CD4-positive, CD25-positive, alpha-beta regulatory T cell (primary cell): ENCODE data around the gene EIF2B4. TPM values are rescaled to one million over a fixed set of nuclear protein-coding genes. Genes with fewer than 3 reads are reported as not detected.

ENCODE experiments used
- ATAC-seq, 2 donors: fragments of 150-1000 bp; cut with Tn5 transposase; one replicate each; pipeline ENCODE4 v1.10.0; 2021; ENCODE audit warnings: low read depth in 2 of 2, moderate number of reproducible peaks in 2 of 2, moderate library complexity in 1 of 2
- DNase-seq, 3 donors: peaks; one replicate each; pipeline versions ENCODE4 v3.0.0 to v3.0.0-alpha.2; 2012 to 2022; ENCODE audit warnings: mixed read lengths in 1 of 3
- H3K27ac ChIP-seq: one replicate; pipeline ENCODE4 v1.7.0; 2013; ENCODE audit warnings: mild to moderate bottlenecking, low read length; ENCODE audit not compliant: insufficient read depth, poor library complexity, severe bottlenecking
- H3K27me3 ChIP-seq: one replicate; pipeline ENCODE4 v1.7.0; 2013; ENCODE audit warnings: low read length; ENCODE audit not compliant: control insufficient read depth, insufficient read depth
- H3K36me3 ChIP-seq: one replicate; pipeline ENCODE4 v1.7.0; 2013; ENCODE audit warnings: mild to moderate bottlenecking, low read length, moderate library complexity; ENCODE audit not compliant: control insufficient read depth, insufficient read depth
- H3K4me1 ChIP-seq: 2 replicates; pipeline ENCODE4 v1.7.0; 2013; ENCODE audit warnings: mild to moderate bottlenecking, low read length; ENCODE audit not compliant: insufficient read depth, control insufficient read depth, poor library complexity, severe bottlenecking
- H3K4me3 ChIP-seq: one replicate; pipeline ENCODE4 v1.7.0; 2013; ENCODE audit warnings: low read depth, mild to moderate bottlenecking, low read length, moderate library complexity
- H3K9me3 ChIP-seq, 2 experiments: 1 replicate in 1 of 2; 2 replicates in 1 of 2; pipeline ENCODE4 v1.7.0; 2013; ENCODE audit warnings: low read length in 2 of 2, mild to moderate bottlenecking in 1 of 2, moderate library complexity in 1 of 2; ENCODE audit not compliant: control insufficient read depth in 2 of 2
- H3K27ac Mint-ChIP-seq, 3 donors: one replicate each; pipeline ENCODE4 v1.8.0; 2020 to 2022; ENCODE audit warnings: mild to moderate bottlenecking in 3 of 3, mixed read lengths in 3 of 3, moderate library complexity in 2 of 3
- H3K27me3 Mint-ChIP-seq: one replicate; pipeline ENCODE4 v1.8.0; 2022; ENCODE audit warnings: mild to moderate bottlenecking, mixed read lengths
- H3K36me3 Mint-ChIP-seq: one replicate; pipeline ENCODE4 v1.8.0; 2020; ENCODE audit warnings: mixed read lengths
- H3K4me1 Mint-ChIP-seq, 4 donors: one replicate each; pipeline ENCODE4 v1.8.0; 2020 to 2022; ENCODE audit warnings: mixed read lengths in 4 of 4, mild to moderate bottlenecking in 1 of 4
- H3K4me3 Mint-ChIP-seq, 4 donors: one replicate each; pipeline ENCODE4 v1.8.0; 2020 to 2022; ENCODE audit warnings: mild to moderate bottlenecking in 4 of 4, mixed read lengths in 4 of 4, moderate library complexity in 3 of 4
- H3K9me3 Mint-ChIP-seq, 7 donors: one replicate each; pipeline ENCODE4 v1.8.0; 2020 to 2022; ENCODE audit warnings: mixed read lengths in 7 of 7, mild to moderate bottlenecking in 3 of 7, moderate library complexity in 2 of 7
- polyA plus RNA-seq, 4 donors: library from polyadenylated mRNA; unstranded; fragments of 300-500 nt; fragmentation: Illumina TruSeq; gene quantifications; one replicate each; pipeline ENCODE4 v1.2.3, GENCODE V29; 2021
- total RNA-seq: library from RNA; stranded (reverse); gene quantifications from one replicate; pipeline ENCODE4 v1.2.3, GENCODE V29; 2022

EIF2B4 gene
- total RNA-seq (33.2 TPM), polyA plus RNA-seq (10 to 100 TPM; 27.3 to 38.8 (median 34.5) TPM)

DNA sequence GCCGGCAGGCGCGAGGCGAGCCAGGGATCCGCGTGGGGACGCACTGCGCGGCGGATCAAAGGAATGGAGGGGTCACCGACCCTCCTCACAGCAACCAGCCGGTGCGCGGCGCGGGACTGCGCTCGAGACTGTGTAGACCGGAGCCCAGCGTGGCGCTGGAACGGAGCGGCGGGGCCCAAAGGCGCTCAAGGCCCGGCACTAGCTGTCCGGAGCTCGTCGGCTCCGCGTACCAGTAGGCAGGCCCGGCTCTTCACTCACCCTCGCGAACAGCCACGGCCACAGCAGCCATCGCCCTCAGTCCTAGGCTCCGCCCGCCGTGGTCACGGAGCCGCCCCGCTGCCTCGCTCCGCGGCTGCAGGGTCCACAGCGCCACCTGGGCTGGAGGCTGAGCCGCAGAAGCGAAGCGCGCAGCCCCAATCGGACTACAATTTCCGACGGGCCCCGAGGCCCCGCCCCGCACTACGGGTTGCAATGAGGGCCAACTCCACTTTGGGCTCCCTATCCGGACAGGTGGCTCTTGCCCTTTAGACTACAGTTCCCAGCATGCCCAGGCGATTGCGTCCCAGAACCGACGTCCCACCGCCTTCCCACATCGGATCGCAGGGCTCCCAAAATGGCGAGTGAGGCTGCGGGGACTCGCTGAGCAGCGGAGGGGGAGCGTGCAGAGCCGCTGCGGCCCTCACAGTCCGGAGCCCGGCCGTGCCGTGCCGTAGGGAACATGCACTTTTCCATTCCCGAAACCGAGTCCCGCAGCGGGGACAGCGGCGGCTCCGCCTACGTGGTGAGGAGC, at the start of gene EIF2B4, which contains the start of gene SNX17:
TSS of gene EIF2B4 (minus strand) at position 313 of the 790 bp plus-strand sequence. CDS start at position 289, 24 bp downstream.
TSS of gene SNX17 (plus strand) at position 591 of the 790 bp plus-strand sequence. CDS start at position 719, 128 bp downstream.
- peak within 1 kb of the TSS; percentile 94 to 99 (median 98) for H3K27ac Mint-ChIP-seq
- peak within 1 kb of the TSS; percentile 91 to 100 (median 100) for H3K4me3 Mint-ChIP-seq
- Histone ChIP-seq H3K4me1 (peaks cover 31% of the 10 kb centered on the region), H3K27ac (peak within 1 kb of the TSS; percentile 88), H3K36me3 (peaks cover 49% of the 10 kb centered on the region), H3K9me3 (no peaks in the 10 kb centered on the region), H3K27me3 (no peaks in the 10 kb centered on the region), H3K4me3 (peak within 1 kb of the TSS; percentile 87)
- peaks cover 3 to 58% (median 41%) of the 10 kb centered on the region in 4 donors for H3K4me1 Mint-ChIP-seq
- peak; percentile 99 for DNase-seq
- no peaks in the 10 kb centered on the region for H3K9me3 Mint-ChIP-seq
- no peaks in the 10 kb centered on the region for H3K27me3 Mint-ChIP-seq
- H3K36me3 Mint-ChIP-seq = peaks cover 28% of the 10 kb centered on the region
- ATAC-seq = peak; percentile 94

DNA sequence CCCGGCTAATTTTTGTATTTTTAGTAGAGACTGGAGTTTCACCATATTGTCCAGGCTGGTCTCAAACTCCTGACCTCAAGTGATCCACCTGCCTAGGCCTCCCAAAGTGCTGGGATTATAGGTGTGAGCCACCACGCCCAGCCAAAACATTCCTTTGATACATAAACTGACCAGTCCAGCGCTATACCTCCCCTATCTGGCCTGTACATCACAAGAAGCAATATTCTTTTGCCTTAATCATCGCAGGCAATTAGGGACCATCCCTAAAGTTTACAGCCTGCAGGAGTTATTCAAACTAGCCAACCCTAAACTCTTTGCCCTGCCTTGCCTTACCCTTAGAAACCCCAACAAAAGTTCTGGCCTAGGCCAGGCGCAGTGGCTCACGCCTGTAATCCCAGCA, 46.0 kb upstream of the EIF2B4 start:
- H3K27ac Mint-ChIP-seq = no peak overlapping the region
- H3K9me3 Mint-ChIP-seq = peaks cover 0 to 4% (median 0%) of the 10 kb centered on the region in 7 donors
- Histone ChIP-seq H3K27ac (no peak overlapping the region), H3K9me3 (no peaks in the 10 kb centered on the region), H3K36me3 (no peaks in the 10 kb centered on the region), H3K27me3 (no peaks in the 10 kb centered on the region), H3K4me1 (no peaks in the 10 kb centered on the region), H3K4me3 (no peak overlapping the region)
- H3K36me3 Mint-ChIP-seq = no peaks in the 10 kb centered on the region
- ATAC-seq (no peak), DNase-seq (no peak)
- H3K4me3 Mint-ChIP-seq = no peak overlapping the region
- peaks cover 0 to 2% (median 0%) of the 10 kb centered on the region in 4 donors for H3K4me1 Mint-ChIP-seq
- H3K27me3 Mint-ChIP-seq = peaks cover 4% of the 10 kb centered on the region

DNA sequence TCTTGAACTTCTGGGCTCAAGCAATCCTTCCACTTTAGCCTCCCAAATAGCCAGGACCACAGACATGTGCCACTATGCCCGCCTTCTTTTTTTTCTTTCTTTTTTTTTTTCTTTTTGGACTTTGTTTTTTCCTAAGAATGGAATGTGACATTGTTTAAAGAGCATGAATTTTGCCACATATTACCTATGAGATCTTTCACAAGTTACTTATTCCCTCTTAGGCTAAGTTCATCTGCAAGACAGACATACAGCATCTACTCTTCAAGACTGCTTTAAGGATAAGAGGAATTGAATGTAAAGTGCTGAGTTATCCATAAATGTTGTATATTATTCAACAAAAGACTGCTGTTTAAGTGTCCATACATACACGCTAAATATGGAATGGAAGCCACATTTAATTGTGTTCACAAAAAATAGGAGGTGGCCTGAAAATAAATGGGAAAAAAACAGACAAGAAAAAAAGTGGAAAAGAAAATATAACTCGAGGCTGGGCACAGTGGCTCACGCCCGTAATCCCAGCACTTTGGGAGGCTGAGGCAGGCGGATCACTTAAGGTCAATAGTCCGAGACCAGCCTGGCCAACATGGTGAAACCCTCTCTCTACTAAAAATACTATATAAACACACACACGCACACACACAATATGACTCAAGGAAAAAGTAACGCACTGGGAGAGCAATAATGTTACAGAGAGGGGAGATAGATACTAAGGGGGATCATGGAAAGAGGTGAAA, 42.4 kb upstream of the EIF2B4 start:
- H3K9me3 Mint-ChIP-seq = peaks cover 0 to 4% (median 0%) of the 10 kb centered on the region in 7 donors
- no peaks in the 10 kb centered on the region for H3K36me3 Mint-ChIP-seq
- peaks cover 6 to 19% (median 14%) of the 10 kb centered on the region in 4 donors for H3K4me1 Mint-ChIP-seq
- H3K4me3 Mint-ChIP-seq = peak overlapping the region in 2 of 4 donors; percentile 66 to 72
- H3K27me3 ChIP-seq = no peaks in the 10 kb centered on the region
- no peak overlapping the region for H3K4me3 ChIP-seq
- H3K27ac Mint-ChIP-seq = no peak overlapping the region
- DNase-seq (no peak), ATAC-seq (no peak)
- no peaks in the 10 kb centered on the region for H3K9me3 ChIP-seq
- no peaks in the 10 kb centered on the region for H3K36me3 ChIP-seq
- H3K27ac ChIP-seq = no peak overlapping the region
- peaks cover 9% of the 10 kb centered on the region for H3K27me3 Mint-ChIP-seq
- H3K4me1 ChIP-seq = peaks cover 21% of the 10 kb centered on the region

DNA sequence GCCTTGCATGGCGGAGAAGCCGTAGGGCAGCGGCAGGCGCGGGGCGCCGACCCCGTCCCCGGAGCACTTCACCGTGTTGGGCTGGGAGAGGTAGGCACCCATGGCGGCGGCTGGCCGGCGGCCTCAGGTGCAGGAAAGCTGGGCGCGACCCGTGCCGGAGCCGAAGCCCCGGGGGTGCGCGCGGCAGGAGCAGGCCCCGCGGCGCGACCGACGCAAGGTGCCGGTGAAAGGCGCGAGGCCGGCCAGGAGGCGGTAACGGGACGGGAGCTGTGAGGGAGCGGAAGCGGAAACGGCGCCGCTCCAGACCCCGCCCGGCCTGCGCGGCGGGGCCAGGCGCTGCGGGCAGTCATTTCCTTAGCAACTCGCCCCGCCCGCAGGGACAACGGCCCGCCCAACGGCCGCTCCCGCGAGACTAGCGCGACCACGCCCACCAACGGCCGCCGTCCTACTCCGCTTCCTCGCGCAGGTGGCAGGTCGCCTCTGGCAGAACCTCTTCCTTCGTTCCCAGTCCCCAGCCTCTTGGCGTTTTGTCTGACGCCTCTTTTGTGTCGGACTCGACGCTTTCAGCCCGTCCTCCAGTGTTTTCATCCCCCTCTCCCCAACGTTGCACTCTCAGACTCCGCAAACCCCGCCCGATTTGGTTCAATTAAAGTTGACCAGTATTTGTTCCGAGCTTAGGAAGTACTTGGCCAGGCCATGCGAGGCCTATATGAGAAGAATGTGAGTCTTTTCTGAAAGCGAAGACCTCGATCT, 39.4 kb upstream of the EIF2B4 start, which contains the start of gene PPM1G:
TSS of gene PPM1G (minus strand) at position 271 of the 753 bp plus-strand sequence. CDS start at position 102, 169 bp downstream.
- no peaks in the 10 kb centered on the region for H3K9me3 ChIP-seq
- H3K4me3 ChIP-seq = peak within 1 kb of the TSS; percentile 86
- H3K27me3 ChIP-seq = no peaks in the 10 kb centered on the region
- no peaks in the 10 kb centered on the region for H3K36me3 ChIP-seq
- DNase-seq (peak; percentile 94 to 98 (median 95)), ATAC-seq (peak; percentile 98 to 99)
- peaks cover 42% of the 10 kb centered on the region for H3K4me1 ChIP-seq
- Mint-ChIP-seq H3K36me3 (peaks cover 7% of the 10 kb centered on the region), H3K9me3 (peaks cover 0 to 4% (median 0%) of the 10 kb centered on the region in 7 donors), H3K4me3 (peak within 1 kb of the TSS; percentile 86 to 95 (median 92)), H3K27ac (peak within 1 kb of the TSS; percentile 95 to 98 (median 97)), H3K4me1 (peaks cover 15 to 45% (median 29%) of the 10 kb centered on the region in 4 donors), H3K27me3 (peaks cover 9% of the 10 kb centered on the region)
- peak within 1 kb of the TSS; percentile 82 for H3K27ac ChIP-seq

DNA sequence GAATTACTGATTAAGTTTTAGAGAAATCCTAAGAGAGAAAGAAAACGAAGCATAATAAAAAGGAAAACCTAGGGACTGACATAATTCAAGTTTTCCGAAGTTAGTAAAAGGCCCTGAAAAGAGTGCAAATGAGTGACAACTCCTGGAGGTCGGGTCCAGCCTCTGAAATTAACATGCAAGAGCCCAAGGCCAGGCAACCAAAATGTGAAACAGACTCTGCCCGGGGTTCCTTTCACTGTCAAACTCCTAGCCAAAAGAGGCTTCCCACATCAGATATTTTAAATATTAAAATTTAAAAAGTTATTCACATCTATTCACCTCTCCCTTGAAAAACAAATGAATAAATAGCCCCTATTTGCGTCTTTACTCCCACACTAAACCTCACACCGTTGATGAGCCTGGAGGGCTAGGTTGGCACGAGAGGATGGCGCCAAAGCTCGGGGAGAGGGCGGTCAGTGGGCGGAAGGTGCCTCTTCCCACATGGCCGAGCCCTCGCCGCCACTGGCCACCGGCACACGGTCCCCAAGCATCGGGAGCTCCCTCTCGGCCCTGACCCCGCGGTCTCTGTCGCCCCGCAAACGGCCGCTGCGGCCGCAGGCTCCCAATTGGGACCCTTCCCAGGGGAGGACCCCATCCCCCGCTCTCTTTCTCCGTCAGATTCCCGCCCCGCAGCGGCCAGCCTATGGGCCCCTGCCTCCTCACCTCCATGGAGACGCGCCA, 38.6 kb upstream of the EIF2B4 start:
- peaks cover 4% of the 10 kb centered on the region for H3K36me3 ChIP-seq
- H3K27me3 ChIP-seq = no peaks in the 10 kb centered on the region
- H3K9me3 Mint-ChIP-seq = peaks cover 0 to 4% (median 0%) of the 10 kb centered on the region in 7 donors
- DNase-seq (no peak), ATAC-seq (no peak)
- H3K4me3 ChIP-seq = peak overlapping the region; percentile 86
- peaks cover 7% of the 10 kb centered on the region for H3K36me3 Mint-ChIP-seq
- no peaks in the 10 kb centered on the region for H3K9me3 ChIP-seq
- peak overlapping the region; percentile 86 to 95 (median 92) for H3K4me3 Mint-ChIP-seq
- peaks cover 5% of the 10 kb centered on the region for H3K27me3 Mint-ChIP-seq
- peak overlapping the region; percentile 82 for H3K27ac ChIP-seq
- peak overlapping the region; percentile 79 to 95 (median 87) for H3K27ac Mint-ChIP-seq
- peaks cover 18 to 53% (median 33%) of the 10 kb centered on the region in 4 donors for H3K4me1 Mint-ChIP-seq
- H3K4me1 ChIP-seq = peaks cover 43% of the 10 kb centered on the region

DNA sequence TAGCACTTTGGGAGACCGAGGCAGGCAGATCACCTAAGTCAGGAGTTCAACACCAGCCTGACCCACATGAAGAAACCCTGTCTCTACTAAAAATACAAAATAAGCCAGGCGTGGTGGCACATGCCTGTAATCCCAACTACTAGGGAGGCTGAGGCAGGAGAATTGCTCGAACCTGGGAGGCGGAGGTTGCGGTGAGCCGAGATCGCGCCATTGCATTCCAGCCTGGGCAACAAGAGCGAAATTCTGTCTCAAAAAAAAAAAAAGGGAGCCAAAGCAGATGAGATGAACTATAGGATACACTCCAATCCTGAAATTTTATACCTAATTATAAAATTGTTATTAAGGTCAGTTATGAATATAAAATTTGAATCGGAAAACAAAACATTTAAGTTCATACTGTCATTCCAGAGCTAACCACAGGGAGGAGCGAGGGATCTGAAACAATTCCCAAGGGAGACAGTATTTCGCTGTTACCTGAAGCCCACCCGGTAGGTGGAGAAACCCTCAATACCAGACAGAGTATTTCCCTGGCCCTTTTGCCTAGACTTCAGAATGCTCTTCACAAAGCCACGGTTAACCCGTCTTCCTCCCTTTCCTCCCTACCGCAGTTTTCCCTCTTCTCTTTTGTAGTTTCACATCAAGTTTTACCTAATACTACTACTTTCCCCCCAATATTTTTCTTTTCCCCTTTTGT, 37.8 kb upstream of the EIF2B4 start:
- no peaks in the 10 kb centered on the region for H3K9me3 ChIP-seq
- peaks cover 5% of the 10 kb centered on the region for H3K36me3 ChIP-seq
- ATAC-seq = no peak
- no peak for DNase-seq
- H3K27ac ChIP-seq = peak overlapping the region; percentile 82
- H3K27me3 ChIP-seq = no peaks in the 10 kb centered on the region
- Mint-ChIP-seq H3K27me3 (peaks cover 5% of the 10 kb centered on the region), H3K4me1 (peaks cover 23 to 60% (median 38%) of the 10 kb centered on the region in 4 donors), H3K36me3 (peaks cover 7% of the 10 kb centered on the region), H3K4me3 (peak overlapping the region; percentile 86 to 95 (median 92)), H3K9me3 (peaks cover 0 to 4% (median 0%) of the 10 kb centered on the region in 7 donors), H3K27ac (peak overlapping the region; percentile 79 to 95 (median 87))
- peak overlapping the region; percentile 86 for H3K4me3 ChIP-seq
- H3K4me1 ChIP-seq = peaks cover 51% of the 10 kb centered on the region
